Skeletal muscle tissue (tissue), 4 donors: ENCODE measurements around the gene TBX18. TPM values are rescaled to one million over a fixed set of nuclear protein-coding genes. Genes with fewer than 3 reads are reported as not detected.
A peak's percentile ranks its signal among the peaks of the same experiment; 100 is the strongest.

Experiments used
- H3K27ac ChIP-seq: one replicate; pipeline ENCODE4 v1.7.0; 2013; ENCODE audit warnings: mild to moderate bottlenecking, low read depth, low read length, inconsistent platforms
- H3K27me3 ChIP-seq, 3 donors: one replicate each; pipeline ENCODE4 v1.7.0; 2013; ENCODE audit warnings: low read length in 3 of 3; ENCODE audit not compliant: control insufficient read depth in 3 of 3, insufficient read depth in 3 of 3
- H3K36me3 ChIP-seq, 3 donors: one replicate each; pipeline ENCODE4 v1.7.0; 2013; ENCODE audit warnings: low read length in 3 of 3; ENCODE audit not compliant: control insufficient read depth in 3 of 3, insufficient read depth in 3 of 3
- H3K4me1 ChIP-seq, 3 donors: one replicate each; pipeline ENCODE4 v1.7.0; 2013; ENCODE audit warnings: low read length in 3 of 3, mild to moderate bottlenecking in 3 of 3; ENCODE audit not compliant: control insufficient read depth in 3 of 3, insufficient read depth in 3 of 3
- H3K4me3 ChIP-seq, 3 donors: one replicate each; pipeline ENCODE4 v1.7.0; 2013; ENCODE audit warnings: low read length in 3 of 3
- H3K9ac ChIP-seq, 3 donors: one replicate each; pipeline ENCODE4 v1.7.0; 2013; ENCODE audit warnings: low read length in 3 of 3, mild to moderate bottlenecking in 3 of 3, moderate library complexity in 2 of 3, low read depth in 1 of 3
- H3K9me3 ChIP-seq, 3 donors: one replicate each; pipeline ENCODE4 v1.7.0; 2013; ENCODE audit warnings: low read length in 3 of 3; ENCODE audit not compliant: control insufficient read depth in 3 of 3
- total RNA-seq: library from RNA; depleted of rRNA; stranded (reverse); fragments of >200 nt; gene quantifications from one replicate; pipeline ENCODE4 v1.2.3, GENCODE V29; 2014
- donor health status: Osteomylitis.

TBX18 gene
- total RNA-seq, 1 donor from 2014 or later: 22.4 TPM

DNA sequence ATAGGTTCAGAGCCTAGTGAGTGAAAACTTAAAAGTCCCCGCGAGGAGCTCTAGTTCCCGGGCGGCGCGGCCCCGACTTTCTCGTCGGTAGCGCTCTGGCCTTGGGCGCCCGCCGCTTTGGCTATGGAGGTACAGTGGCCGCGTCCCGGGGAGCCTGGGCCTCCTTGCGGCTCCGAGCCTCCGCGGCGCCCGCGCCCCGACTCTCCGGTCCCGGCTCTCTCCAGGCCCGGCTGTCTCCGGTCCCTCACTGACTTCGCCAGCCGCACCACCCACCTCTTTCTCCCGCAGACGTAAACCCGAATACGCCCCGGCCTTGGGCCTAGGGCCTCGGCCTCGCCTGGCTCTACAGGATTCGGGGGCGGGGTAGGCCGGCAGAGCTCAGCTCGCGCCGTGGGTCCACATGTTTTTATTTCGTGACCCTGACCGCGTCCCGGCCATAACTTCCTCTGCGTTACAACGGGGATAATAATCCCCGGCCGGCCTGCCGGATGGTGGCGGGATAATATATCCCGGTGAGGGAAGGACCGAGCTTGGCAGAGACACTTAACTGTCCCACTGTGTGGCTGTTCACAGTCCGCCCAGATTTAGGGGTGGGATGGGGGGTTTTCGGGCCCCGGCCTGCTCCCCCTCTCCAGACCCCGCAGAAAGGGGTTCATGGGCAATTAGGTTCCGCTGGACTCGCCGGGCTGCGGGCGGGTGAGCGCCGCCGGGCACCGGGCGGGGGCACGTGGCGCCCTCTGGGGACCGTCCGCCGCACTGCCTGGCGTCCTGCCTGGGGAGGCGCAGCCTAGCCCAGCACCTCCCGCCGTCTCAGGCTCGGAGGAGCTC, 10.0 kb upstream of the TBX18 start:
- Histone ChIP-seq H3K27ac (peak overlapping the region; percentile 9), H3K9me3 (peaks cover 0 to 2% (median 0%) of the 10 kb centered on the region in 3 donors), H3K4me3 (peak overlapping the region; percentile 39 to 66 (median 61)), H3K27me3 (peaks cover 37 to 70% (median 43%) of the 10 kb centered on the region in 3 donors), H3K4me1 (peaks cover 0 to 3% (median 3%) of the 10 kb centered on the region in 3 donors), H3K9ac (peak overlapping the region in 2 of 3 donors; percentile 3 to 68), H3K36me3 (no peaks in the 10 kb centered on the region)

DNA sequence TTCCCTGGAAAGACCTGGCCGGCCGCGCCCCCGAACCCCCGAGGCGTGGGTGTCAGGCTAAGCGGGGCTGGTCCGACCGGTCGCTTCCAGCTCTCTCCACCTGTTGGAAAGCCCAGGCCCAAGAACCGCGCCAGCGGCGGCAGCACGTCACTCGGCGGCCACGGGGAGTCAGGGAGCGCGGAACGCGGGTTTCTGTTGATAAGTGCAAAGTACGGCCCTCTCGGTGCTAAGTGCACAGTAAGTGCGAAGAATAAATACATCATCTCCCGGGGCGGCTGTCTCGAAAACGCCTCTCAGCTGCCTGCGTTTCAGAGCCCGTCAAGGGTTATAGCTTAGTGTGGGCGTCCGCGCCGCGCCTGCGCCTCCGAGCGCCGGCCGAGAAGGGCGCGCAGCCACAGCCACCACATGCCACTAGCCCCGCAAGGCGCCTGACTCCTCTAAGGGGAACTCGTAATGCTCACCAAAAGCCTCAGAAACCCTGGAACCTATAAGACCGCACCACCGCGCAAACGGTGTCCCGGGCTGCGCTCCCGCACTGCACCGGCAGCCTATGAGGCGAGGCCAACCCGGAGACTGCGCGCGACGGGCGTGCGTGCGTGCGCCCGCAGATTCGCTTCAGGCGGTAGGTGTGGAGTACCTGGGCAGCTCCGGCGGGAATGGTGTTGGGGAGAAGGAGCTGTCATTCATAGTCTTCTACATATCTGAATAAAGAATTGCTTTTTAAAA, 9.2 kb upstream of the TBX18 start:
- Histone ChIP-seq H3K9ac (peak overlapping the region in 1 of 3 donors; percentile 3), H3K27ac (peak overlapping the region; percentile 8), H3K27me3 (peaks cover 37 to 75% (median 46%) of the 10 kb centered on the region in 3 donors), H3K36me3 (no peaks in the 10 kb centered on the region), H3K4me1 (peaks cover 0 to 6% (median 3%) of the 10 kb centered on the region in 3 donors), H3K9me3 (peaks cover 0 to 2% (median 0%) of the 10 kb centered on the region in 3 donors), H3K4me3 (peak overlapping the region; percentile 39 to 66 (median 61))

DNA sequence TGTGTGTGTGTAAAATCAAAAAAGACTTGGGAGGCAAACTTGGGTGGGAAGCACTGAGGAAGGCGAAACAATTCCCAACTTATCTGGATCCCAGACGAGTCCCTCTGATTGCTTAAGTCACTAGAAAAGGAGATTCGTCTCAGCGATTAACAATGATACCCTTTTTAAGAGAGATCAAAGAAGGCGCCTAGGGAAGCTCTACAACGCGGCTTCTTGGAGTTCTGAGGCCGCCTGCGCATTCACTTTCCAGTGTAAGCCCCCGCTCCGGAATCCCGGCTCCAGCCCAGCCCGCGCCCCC, 8.7 kb upstream of the TBX18 start:
- peak overlapping the region; percentile 39 to 66 (median 61) for H3K4me3 ChIP-seq
- no peak overlapping the region for H3K9ac ChIP-seq

DNA sequence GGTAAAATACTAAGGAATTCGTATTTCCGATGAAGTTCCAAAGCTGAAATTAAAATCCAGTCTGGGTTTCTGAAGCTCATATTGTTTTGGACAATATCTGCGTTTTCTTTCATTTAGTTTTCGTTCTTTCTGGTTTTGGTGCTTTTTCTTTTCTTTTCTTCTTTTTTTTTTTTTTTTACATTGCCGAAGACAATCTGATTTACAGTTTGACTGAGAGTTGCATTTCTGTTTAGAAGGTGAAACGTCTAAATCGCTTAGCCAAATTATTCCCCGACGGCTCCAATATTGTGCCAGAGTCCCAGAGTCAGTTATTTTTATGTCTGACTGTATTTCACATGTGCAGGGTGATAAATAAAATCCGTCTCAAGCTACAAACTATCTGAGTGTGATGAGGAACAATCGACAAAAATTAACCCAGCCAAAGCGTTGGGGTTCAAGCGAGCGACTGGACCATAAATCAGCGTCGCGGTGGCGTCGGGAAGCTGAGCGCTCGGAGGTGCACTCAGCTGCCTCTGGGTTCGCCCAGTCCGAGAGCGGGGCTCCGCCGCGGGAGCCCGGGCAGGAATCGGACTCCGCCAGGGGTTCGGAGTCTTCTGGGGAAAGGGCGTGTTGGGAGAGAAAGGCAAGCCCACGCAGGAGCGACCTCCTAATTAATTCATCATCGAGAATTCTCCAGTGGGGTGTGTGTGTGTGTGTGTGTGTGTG, 8.2 kb upstream of the TBX18 start:
- H3K9me3 ChIP-seq: peaks cover 0 to 2% (median 0%) of the 10 kb centered on the region in 3 donors
- peaks cover 0 to 7% (median 3%) of the 10 kb centered on the region in 3 donors for H3K4me1 ChIP-seq
- H3K4me3 ChIP-seq: peak overlapping the region in 2 of 3 donors; percentile 39 to 61
- H3K27ac ChIP-seq: no peak overlapping the region
- H3K36me3 ChIP-seq: no peaks in the 10 kb centered on the region
- H3K27me3 ChIP-seq: peaks cover 43 to 80% (median 55%) of the 10 kb centered on the region in 3 donors
- H3K9ac ChIP-seq: no peak overlapping the region

More for the DNA sequence above, 8.7 kb upstream of the TBX18 start:
- H3K27ac ChIP-seq: peak overlapping the region; percentile 8
- no peaks in the 10 kb centered on the region for H3K36me3 ChIP-seq
- H3K4me1 ChIP-seq: peaks cover 0 to 7% (median 3%) of the 10 kb centered on the region in 3 donors
- H3K9me3 ChIP-seq: peaks cover 0 to 2% (median 0%) of the 10 kb centered on the region in 3 donors
- peaks cover 42 to 76% (median 51%) of the 10 kb centered on the region in 3 donors for H3K27me3 ChIP-seq

DNA sequence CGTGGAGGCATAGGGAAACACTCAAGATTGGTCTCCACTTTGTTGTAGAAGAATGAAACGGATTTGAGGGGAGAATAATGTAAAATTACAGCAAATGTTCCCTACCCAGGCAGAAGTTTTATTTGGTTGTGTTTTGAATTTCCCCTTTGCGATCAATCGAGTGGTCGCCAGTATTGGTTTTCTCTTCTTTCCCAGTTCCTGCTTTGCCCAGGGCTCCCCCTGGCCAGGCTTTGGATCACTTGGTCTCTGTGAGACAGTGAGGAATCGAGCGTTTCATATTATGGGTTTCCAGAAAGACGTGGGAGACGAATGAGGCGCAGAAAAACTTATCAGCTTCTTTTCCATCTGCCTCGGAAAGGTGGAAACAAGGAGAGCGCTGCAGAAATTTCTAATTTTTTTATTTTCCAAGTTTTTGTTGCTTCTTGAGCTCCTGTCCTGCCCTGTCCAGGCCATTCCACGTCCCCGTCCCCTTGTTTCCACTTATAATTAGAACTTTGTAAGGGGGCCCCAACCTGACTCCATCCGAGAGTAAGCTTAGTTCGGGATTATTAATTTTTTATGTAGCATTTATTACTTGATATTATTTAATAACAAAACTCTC, 7.5 kb upstream of the TBX18 start:
- no peak overlapping the region for H3K9ac ChIP-seq
- no peak overlapping the region for H3K4me3 ChIP-seq
- H3K36me3 ChIP-seq: no peaks in the 10 kb centered on the region
- H3K27ac ChIP-seq: no peak overlapping the region
- peaks cover 0 to 4% (median 0%) of the 10 kb centered on the region in 3 donors for H3K9me3 ChIP-seq
- H3K27me3 ChIP-seq: peaks cover 49 to 83% (median 59%) of the 10 kb centered on the region in 3 donors
- peaks cover 0 to 7% (median 3%) of the 10 kb centered on the region in 3 donors for H3K4me1 ChIP-seq

DNA sequence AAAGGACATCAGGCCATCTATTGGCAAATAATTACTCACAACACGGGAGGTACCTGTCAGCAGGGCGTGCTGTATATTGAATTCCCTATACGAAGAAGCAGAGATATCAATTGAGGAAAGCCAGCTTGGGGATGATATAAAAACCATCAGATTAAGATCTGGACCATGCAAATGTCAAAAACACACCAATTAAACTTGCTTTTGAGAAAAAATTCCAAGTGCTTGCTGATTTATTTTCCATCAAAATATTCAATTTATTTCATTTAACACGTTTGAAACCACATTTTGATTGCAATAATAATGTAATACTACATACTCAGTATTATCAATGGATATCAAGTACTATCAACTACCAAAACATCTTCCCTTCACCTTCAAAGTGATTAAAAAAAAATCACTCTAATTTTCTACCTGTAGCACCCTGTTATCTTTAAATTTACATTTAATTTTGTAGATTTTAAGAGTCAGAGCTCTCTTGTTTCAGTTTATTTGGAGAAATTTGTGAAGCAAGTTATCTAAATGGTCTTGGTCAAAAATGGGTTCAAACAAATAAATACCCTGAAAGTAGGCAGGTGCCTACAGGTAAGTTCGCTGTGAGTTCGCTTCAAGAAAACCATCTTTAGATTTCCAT, 6.8 kb upstream of the TBX18 start:
- H3K9ac ChIP-seq: no peak overlapping the region
- peaks cover 52 to 84% (median 59%) of the 10 kb centered on the region in 3 donors for H3K27me3 ChIP-seq
- H3K27ac ChIP-seq: no peak overlapping the region
- H3K4me3 ChIP-seq: no peak overlapping the region
- H3K9me3 ChIP-seq: peaks cover 0 to 4% (median 0%) of the 10 kb centered on the region in 3 donors
- no peaks in the 10 kb centered on the region for H3K36me3 ChIP-seq
- H3K4me1 ChIP-seq: peaks cover 0 to 7% (median 3%) of the 10 kb centered on the region in 3 donors

DNA sequence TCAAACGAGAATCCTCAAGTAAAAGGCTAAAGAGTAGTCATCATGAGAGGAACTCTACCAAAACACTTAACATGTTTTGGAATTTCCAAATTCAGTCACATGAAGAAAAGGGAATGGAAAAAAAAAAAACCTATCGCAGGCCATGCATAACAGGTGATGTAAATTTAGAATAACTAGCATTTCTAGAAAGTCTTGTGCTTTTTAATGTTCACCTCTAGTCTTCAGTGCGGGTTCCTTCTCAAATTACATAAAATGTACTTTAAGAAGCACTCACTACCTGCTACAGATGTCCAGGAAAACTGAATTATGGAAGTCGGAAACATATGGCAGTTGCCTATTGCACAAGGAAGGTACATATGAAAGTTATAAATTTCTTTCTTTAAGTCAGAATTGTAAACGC, 6.1 kb upstream of the TBX18 start:
- Histone ChIP-seq H3K9ac (no peak overlapping the region), H3K9me3 (peaks cover 0 to 4% (median 0%) of the 10 kb centered on the region in 3 donors), H3K4me1 (peaks cover 0 to 7% (median 3%) of the 10 kb centered on the region in 3 donors), H3K27ac (no peak overlapping the region), H3K27me3 (peaks cover 57 to 90% (median 60%) of the 10 kb centered on the region in 3 donors), H3K4me3 (no peak overlapping the region), H3K36me3 (no peaks in the 10 kb centered on the region)

DNA sequence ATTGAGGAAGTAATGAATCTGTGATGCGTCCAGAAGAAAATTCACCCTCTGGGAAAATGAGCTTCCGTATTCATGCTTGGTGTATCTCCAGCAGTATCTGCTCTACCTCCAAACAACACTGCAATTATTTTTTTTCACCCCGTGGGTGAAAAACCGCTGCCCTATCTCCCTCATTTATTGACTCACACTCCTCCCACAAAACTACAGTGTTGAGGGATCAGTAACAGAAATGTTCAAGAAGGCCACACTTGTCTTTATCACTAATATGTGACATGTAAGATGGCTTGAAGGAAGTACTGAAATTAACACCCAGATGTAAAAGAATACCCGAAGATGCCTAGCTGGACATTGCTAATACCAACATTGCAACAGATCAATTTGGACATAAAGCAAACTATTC, 4.9 kb upstream of the TBX18 start:
- Histone ChIP-seq H3K4me1 (peaks cover 0 to 7% (median 3%) of the 10 kb centered on the region in 3 donors), H3K36me3 (no peaks in the 10 kb centered on the region), H3K9ac (no peak overlapping the region), H3K27ac (no peak overlapping the region), H3K9me3 (peaks cover 0 to 4% (median 0%) of the 10 kb centered on the region in 3 donors), H3K27me3 (peaks cover 55 to 87% (median 59%) of the 10 kb centered on the region in 3 donors), H3K4me3 (no peak overlapping the region)
